Chondrocyte (in vitro differentiated cells): ENCODE data around the gene IMMP2L. TPM values are rescaled to one million over a fixed set of nuclear protein-coding genes. Genes with fewer than 3 reads are reported as not detected.

Experiments
- DNase-seq: peaks from one replicate; pipeline ENCODE4 v3.0.0; 2021; ENCODE audit warnings: mixed read lengths, low spot score
- H3K27ac Mint-ChIP-seq: one replicate; pipeline ENCODE4 v1.8.0; 2021; ENCODE audit warnings: mild to moderate bottlenecking, moderate library complexity, mixed read lengths; ENCODE audit not compliant: unreplicated experiment
- H3K27me3 Mint-ChIP-seq: 2 replicates; pipeline ENCODE4 v1.8.0; 2021; ENCODE audit warnings: low read depth, mixed read lengths
- H3K36me3 Mint-ChIP-seq: 2 replicates; pipeline ENCODE4 v1.8.0; 2021; ENCODE audit warnings: low read depth, mixed read lengths
- H3K4me1 Mint-ChIP-seq: 2 replicates; pipeline ENCODE4 v1.8.0; 2021; ENCODE audit warnings: low read depth, mild to moderate bottlenecking, mixed read lengths
- H3K4me3 Mint-ChIP-seq: one replicate; pipeline ENCODE4 v1.8.0; 2021; ENCODE audit warnings: mild to moderate bottlenecking, moderate library complexity, mixed read lengths; ENCODE audit not compliant: unreplicated experiment
- H3K9me3 Mint-ChIP-seq: 2 replicates; pipeline ENCODE4 v1.8.0; 2021; ENCODE audit warnings: low read depth, mixed read lengths
- CTCF ChIP-seq: fragments of 200-600 bp; sonication (generic); IDR thresholded peaks from 2 replicates; pipeline ENCODE4 v1.5.0; 2021; ENCODE audit warnings: antibody characterized with exemption, mild to moderate bottlenecking, moderate library complexity
- total RNA-seq: library from RNA; stranded (reverse); gene quantifications from 3 replicates; pipeline ENCODE4 v1.2.1, GENCODE V29; 2021

IMMP2L gene
- total RNA-seq, 1 donor from 2014 or later, result 6.1 TPM

- Mint-ChIP-seq H3K36me3 (no peaks in the 10 kb centered on the region), H3K9me3 (no peaks in the 10 kb centered on the region), H3K4me1 (peaks cover 24% of the 10 kb centered on the region), H3K27ac (no peak overlapping the region), H3K4me3 (no peak overlapping the region), H3K27me3 (no peaks in the 10 kb centered on the region)
- DNase-seq, result no peak
- no peak for TF ChIP-seq CTCF
Observed at GRCh38 chr7:111407258-111407657, 155.0 kb downstream of the IMMP2L start.

- H3K27me3 Mint-ChIP-seq, result no peaks in the 10 kb centered on the region
- H3K36me3 Mint-ChIP-seq, result no peaks in the 10 kb centered on the region
- no peak for TF ChIP-seq CTCF
Observed at GRCh38 chr7:111405621-111406020, 156.7 kb downstream of the IMMP2L start.

GRCh38 chr7:111401516-111401915 is 160.8 kb downstream of the IMMP2L start:
- Mint-ChIP-seq H3K4me1 (peaks cover 26% of the 10 kb centered on the region), H3K4me3 (no peak overlapping the region), H3K9me3 (peaks cover 4% of the 10 kb centered on the region), H3K27me3 (no peaks in the 10 kb centered on the region), H3K36me3 (peaks cover 2% of the 10 kb centered on the region), H3K27ac (no peak overlapping the region)
- no peak for TF ChIP-seq CTCF
- no peak for DNase-seq

More at GRCh38 chr7:111405621-111406020, 156.7 kb downstream of the IMMP2L start:
- DNase-seq, result no peak
- H3K9me3 Mint-ChIP-seq, result no peaks in the 10 kb centered on the region
- H3K27ac Mint-ChIP-seq, result no peak overlapping the region
- H3K4me1 Mint-ChIP-seq, result peaks cover 29% of the 10 kb centered on the region
- H3K4me3 Mint-ChIP-seq, result no peak overlapping the region

GRCh38 chr7:111400088-111400487 is 162.2 kb downstream of the IMMP2L start:
- no peak for DNase-seq
- peaks cover 4% of the 10 kb centered on the region for H3K9me3 Mint-ChIP-seq
- no peak overlapping the region for H3K4me3 Mint-ChIP-seq
- H3K36me3 Mint-ChIP-seq, result peaks cover 2% of the 10 kb centered on the region
- no peak for TF ChIP-seq CTCF
- no peak overlapping the region for H3K27ac Mint-ChIP-seq
- H3K27me3 Mint-ChIP-seq, result no peaks in the 10 kb centered on the region
- H3K4me1 Mint-ChIP-seq, result peaks cover 25% of the 10 kb centered on the region

GRCh38 chr7:111394891-111395290 is 167.4 kb downstream of the IMMP2L start:
- peaks cover 16% of the 10 kb centered on the region for H3K4me1 Mint-ChIP-seq
- peaks cover 4% of the 10 kb centered on the region for H3K9me3 Mint-ChIP-seq
- H3K4me3 Mint-ChIP-seq, result no peak overlapping the region
- no peak overlapping the region for H3K27ac Mint-ChIP-seq
- peaks cover 2% of the 10 kb centered on the region for H3K36me3 Mint-ChIP-seq
- no peaks in the 10 kb centered on the region for H3K27me3 Mint-ChIP-seq
- no peak for DNase-seq
- TF ChIP-seq CTCF, result no peak
